Fibroblast of pulmonary artery (primary cell): ENCODE results near the gene SRPK2.

Experiments
- DNase-seq: peaks from one replicate; pipeline ENCODE4 v3.0.0-alpha.2; 2010; ENCODE audit warnings: low read depth
- H3K4me3 ChIP-seq: replicated peaks from 2 replicates; pipeline ENCODE4 v1.5.1; 2011; ENCODE audit warnings: low read depth, mild to moderate bottlenecking, control low read depth, low read length, moderate library complexity
- TF ChIP-seq, protein P1 (sequence below): IDR thresholded peaks from 2 replicates; pipeline ENCODE4 v1.5.1; 2011; ENCODE audit warnings: mild to moderate bottlenecking, control low read depth, low read length, inconsistent platforms; ENCODE audit errors: missing control alignments

Gene SRPK2

DNA sequence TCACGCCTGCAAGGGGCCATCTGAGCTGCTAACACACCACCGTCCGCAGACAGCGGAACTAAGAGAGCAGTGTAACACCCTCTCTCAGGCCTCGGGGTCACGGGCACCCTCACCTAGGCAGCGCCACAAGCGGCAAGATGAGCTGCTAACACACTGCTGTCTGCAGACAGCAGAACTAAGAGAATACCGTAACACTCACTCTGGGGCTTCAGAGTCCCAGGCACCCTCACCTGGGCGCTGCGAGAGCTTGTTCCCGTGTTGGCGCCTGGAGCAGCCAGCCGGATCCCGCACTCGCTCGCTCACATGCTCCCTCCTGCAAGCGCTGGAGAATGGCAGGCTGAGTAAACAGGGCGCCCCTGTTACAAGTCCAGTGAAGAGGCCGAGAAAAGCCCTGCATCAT lies 160.2 kb downstream of the SRPK2 start:
- TF ChIP-seq, protein P1, sequence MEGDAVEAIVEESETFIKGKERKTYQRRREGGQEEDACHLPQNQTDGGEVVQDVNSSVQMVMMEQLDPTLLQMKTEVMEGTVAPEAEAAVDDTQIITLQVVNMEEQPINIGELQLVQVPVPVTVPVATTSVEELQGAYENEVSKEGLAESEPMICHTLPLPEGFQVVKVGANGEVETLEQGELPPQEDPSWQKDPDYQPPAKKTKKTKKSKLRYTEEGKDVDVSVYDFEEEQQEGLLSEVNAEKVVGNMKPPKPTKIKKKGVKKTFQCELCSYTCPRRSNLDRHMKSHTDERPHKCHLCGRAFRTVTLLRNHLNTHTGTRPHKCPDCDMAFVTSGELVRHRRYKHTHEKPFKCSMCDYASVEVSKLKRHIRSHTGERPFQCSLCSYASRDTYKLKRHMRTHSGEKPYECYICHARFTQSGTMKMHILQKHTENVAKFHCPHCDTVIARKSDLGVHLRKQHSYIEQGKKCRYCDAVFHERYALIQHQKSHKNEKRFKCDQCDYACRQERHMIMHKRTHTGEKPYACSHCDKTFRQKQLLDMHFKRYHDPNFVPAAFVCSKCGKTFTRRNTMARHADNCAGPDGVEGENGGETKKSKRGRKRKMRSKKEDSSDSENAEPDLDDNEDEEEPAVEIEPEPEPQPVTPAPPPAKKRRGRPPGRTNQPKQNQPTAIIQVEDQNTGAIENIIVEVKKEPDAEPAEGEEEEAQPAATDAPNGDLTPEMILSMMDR, result no peak
- H3K4me3 ChIP-seq, result no peak overlapping the region

DNA sequence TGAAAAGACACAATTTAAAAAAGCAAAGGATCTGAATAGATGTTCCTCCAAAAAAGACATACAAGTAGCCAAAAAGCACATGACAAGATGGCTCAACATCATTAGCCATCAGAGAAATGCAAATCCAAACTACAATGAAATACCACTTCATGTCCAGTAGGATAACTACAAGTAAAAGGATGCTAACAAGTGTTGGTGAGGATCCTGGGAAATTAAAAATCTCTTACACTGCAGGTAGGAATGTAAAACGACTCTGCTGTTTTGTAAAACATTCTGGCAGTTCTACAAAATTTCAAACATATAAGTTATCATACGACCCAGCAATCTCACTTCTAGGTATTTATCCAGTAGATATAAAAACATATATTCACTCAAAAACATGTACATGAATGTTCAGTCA lies 161.3 kb downstream of the SRPK2 start:
- TF ChIP-seq, protein P1, result no peak
- DNase-seq, result no peak
- no peak overlapping the region for H3K4me3 ChIP-seq

More for the DNA sequence above, 160.2 kb downstream of the SRPK2 start:
- no peak for DNase-seq

DNA sequence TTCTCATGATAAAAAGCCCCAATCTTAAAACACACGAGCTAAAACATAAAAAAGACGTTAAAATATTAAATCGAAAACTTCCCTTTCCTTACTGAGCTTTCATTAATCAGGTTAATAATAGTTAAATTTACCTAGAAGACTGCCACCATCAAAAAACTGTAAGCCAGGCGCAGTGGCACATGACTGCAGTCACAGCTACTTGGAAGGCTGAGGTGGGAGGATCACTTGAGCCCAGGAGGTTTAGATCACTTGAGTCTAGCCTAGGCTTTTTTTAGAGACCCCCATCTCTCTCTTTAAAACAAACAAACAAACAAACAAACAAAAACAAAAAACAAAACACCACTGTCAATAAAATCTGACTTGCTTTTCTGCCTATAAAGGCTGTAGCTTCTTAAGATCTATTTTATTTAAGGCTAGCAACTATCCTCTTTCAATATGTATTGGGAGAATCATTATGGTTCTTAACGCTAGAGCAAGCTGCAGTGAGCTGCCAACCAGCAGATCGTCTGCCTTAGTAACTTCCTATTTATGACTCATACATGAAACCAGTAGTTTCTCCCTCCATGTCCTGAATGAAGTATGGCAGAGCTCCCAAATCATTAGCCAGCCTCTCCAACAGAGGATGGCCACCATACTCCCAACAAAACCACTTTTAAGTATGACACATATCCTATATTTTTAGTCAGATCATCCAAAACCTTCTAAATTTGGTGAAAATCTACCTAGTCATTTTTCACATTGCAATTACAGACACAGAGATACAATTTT lies 163.7 kb downstream of the SRPK2 start:
- H3K4me3 ChIP-seq, result no peak overlapping the region
- DNase-seq, result peak; percentile 89
- TF ChIP-seq, protein P1, result no peak

DNA sequence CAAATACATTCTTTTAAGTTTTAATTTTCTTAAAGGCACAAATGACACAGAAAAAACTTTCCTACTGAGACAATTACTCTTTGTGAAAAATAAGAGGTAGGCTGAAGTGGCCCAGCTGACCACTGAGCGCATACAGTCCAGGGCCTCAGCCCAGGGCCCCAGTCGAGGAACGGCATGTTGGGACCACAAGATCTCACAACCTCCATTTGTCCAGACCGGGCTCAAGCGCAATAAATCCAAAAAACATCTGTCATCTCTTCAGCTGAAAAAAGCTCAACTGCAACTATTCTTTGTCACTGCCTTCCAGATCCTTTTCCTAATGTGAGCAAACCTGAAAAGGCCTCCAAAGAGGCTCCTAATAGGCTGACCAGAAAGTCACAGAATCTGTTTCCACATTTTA lies 165.8 kb downstream of the SRPK2 start:
- TF ChIP-seq, protein P1, result no peak
- H3K4me3 ChIP-seq, result no peak overlapping the region
- DNase-seq, result no peak

DNA sequence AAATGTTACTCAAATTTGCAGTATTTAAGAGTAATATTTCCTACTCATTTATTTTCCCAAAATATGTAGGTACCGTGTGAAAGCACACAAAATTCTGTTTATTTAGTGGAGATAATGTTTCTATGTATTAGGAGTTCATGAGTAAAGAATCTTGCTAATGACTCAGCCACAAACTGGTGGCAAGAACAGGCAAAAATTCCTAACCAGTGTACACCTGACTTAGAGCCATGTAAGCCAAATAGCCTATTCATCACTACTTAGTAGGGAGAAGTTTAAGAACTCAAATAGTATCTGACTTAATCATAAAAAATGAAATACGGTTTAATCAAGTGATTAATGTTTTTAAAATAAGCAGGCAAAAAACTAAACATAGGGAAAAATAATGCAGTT lies 169.0 kb downstream of the SRPK2 start:
- no peak overlapping the region for H3K4me3 ChIP-seq
- TF ChIP-seq, protein P1, result no peak
- peak; percentile 37 for DNase-seq

DNA sequence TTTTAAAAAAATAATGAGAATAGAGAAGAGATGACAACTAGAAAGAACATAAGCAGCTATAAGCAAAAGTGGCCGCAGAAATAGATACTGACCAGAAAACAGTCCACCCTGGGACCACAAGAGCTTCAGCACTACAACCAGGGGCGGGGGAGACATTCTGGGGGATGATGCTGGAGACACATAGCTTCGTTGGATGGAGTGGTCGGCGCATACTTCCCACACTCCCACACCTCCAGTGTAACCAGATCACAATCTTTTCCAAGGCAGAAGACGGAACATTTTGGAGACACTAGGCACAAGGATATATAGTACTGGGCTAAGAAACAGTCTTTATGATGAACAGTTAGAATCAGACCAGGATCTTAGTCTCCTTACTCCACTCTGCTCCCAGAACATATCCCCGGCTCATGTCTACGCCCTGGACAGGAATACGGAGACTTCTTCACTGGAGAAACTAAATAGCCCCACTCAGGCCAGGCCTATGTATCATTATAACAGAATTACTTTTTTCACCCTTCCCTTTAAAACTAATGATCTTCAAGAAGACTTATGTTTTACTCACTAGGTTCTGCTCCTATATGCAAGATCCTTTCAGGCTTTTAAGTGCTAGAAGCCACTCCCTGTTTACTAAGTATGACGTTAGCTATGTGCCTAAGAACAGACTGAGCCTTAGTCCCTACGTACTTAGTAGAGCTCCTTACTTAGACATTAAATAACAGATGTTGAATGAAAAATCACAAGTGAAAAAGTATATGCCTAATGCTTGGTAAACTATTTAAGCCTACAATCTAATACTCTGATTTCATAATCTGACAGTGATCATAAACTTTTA lies 169.6 kb downstream of the SRPK2 start:
- H3K4me3 ChIP-seq, result no peak overlapping the region
- peak; percentile 14 for DNase-seq
- TF ChIP-seq, protein P1, result no peak
